GM15510 (cell line): ENCODE measurements around the gene ZSWIM5.

Experiments used
- POLR2A ChIP-seq: IDR thresholded peaks from 3 replicates; pipeline ENCODE4 v1.6.1; 2011; ENCODE audit warnings: borderline replicate concordance; ENCODE audit not compliant: insufficient read length; ENCODE audit errors: extremely low read depth

ZSWIM5 gene

DNA sequence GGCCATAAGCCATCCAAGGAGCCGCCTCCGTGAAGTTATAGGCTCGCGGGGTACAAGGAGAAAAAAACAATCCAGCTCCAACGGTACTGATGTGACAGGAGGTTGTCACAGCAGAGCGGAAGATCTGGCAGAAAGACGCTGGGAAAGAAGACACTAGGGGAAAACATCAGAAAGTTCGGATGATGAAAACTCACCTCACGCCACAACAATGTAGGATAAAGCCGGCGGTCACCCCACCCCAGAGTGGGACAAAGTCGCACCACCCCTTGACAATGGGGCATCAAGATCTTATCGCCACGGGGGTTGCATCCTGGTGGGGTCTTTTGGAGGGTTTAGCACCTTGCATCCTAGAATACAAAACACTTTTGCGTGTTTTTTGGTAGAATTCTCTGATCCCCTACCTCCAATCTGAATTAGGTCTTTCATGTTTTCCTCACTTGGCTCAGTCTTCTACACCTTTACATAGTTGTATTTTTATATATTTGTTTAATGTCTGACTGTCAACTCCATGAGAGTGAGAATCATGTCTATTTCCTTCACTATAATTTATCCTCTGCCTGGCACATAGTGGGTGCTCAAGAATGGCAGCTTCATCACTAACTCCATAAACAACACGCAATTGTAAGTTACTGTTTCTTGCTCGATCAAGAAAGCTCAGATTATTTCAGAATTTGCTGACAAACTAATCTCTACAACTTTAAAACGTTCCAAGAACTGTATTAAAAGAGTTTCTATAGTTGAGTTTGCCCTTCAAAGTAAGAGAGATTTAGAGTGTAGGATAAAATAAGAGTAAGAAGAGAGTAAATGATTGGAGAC lies 611 bp upstream of the ZSWIM5 start:
- TF ChIP-seq POLR2A, result no peak

GRCh38 chr1:45205011-45205909 lies 1.1 kb downstream of the ZSWIM5 start:
- no peak for TF ChIP-seq POLR2A

GRCh38 chr1:45200906-45201500 lies 5.4 kb downstream of the ZSWIM5 start:
- TF ChIP-seq POLR2A, result no peak

DNA sequence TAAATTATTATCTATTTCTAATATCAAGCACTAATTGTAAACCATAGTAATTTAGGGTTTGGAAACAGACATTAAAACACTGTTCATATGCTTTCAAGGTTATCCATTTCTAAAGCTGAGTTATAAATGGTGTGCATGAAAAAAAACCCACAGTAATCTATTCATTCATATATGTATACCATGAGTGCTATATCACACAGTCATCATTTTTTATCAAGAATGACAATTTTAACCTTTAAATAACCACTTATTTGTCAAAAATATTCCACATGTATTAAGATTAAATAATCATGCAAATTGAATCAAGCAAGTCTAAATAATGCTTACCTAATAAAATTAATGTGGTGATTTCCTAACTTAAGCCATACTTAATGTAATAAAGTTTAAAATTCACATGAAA lies 6.0 kb downstream of the ZSWIM5 start:
- no peak for TF ChIP-seq POLR2A

GRCh38 chr1:45198185-45198584 lies 8.2 kb downstream of the ZSWIM5 start:
- TF ChIP-seq POLR2A, result no peak

DNA sequence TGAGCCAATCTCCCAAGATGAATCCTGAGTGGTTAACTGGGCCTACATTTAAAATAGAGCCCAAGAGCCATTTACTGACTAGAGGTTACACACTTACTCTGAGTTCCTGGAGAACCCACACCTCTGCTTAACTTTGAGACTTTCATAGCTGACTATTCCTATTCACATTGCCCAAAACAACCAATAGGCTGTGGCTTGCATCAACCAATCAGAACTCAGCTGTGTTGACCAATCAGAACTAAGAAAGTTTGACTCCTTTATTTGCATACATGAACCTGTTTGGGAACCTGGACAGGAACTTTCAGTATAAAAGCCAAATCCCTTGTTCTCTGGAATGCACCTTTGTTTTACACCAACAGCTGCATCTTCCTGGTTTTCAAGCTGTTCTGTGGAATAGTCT lies 9.5 kb downstream of the ZSWIM5 start:
- TF ChIP-seq POLR2A, result no peak

- no peak for TF ChIP-seq POLR2A
These were observed 15.0 kb downstream of the ZSWIM5 start for GRCh38 chr1:45191418-45191783.

DNA sequence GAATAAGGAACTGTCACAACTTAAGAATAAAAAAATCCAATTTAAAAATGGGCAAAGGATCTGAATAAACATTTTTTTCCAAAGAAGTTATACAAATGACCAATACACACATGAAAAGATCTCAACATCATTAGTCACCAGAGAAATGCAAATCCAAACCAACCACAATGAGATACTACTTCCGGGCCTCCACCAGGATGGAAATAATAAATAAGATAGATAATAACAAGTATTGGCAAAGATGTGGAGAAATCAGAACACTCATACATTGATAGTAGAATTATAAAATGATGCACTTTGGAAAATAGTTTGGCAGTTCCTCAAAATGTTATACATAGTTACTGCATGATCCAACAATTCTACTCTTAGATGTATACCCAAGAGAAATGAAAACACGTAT lies 18.7 kb downstream of the ZSWIM5 start:
- TF ChIP-seq POLR2A, result no peak

GRCh38 chr1:45177452-45177851 lies 29.0 kb downstream of the ZSWIM5 start:
- TF ChIP-seq POLR2A, result no peak

DNA sequence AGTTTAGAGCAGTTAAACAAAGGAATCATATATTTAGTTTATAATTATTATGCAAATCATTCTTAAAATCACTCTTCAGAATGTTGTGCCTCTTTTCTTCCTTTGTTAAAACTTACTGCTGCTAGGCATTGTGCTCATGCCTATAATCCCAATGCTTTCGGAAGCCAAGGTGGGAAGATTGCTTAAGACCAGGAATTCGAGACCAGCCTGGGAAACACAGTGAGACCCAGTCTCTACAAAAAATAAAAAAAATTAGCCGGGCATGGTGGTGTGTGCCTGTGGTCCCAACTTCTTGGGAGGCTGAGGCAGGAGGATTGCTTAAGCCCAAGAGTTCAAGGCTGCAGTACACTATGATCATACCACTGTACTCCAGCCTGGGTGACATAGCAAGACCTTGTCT lies 33.6 kb downstream of the ZSWIM5 start:
- TF ChIP-seq POLR2A, result no peak

- TF ChIP-seq POLR2A, result no peak
These were observed 34.4 kb downstream of the ZSWIM5 start for GRCh38 chr1:45172005-45172404.

DNA sequence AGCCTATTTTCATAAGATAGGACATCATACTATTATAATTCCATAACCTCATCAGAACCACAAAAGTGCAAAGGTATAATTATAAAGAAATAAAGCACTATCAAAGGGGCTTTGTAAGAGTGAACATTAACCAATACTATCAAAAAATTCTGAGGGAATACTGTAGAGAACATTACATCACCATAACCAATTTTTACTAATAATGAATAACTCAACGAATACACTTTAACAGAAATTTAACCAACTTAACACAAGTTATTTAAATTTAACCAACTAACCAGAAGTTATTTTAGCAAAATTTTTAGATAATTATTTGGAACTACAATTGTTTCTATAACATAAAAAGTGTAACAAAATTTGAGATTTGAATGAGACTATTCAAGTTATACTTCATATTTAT lies 34.8 kb downstream of the ZSWIM5 start:
- no peak for TF ChIP-seq POLR2A

- no peak for TF ChIP-seq POLR2A
These were observed 36.2 kb downstream of the ZSWIM5 start for GRCh38 chr1:45170151-45170742.

- TF ChIP-seq POLR2A, result no peak
These were observed 50.4 kb downstream of the ZSWIM5 start for GRCh38 chr1:45155957-45156356.

DNA sequence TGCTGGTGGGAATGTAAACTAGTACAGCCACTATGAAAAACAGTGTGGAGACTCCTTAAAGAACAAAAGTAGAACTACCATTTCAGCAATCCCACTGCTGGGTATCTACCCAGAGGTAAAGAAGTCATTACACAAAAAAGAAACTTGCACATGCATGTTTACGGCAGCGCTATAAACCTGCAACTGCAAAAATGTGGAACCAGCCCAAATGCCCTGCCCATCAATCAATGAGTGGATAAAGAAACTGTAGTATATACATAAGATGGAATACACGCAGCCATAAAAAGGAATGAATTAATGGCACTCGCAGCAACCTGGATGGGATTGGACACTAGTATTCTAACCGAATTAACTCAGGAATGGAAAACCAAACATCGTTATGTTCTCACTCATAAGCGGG lies 51.0 kb downstream of the ZSWIM5 start:
- TF ChIP-seq POLR2A, result no peak
